ENCODE data around the gene SRSF3.
"Not testable (repeated sequence)": the region's sequence is repeated elsewhere in the genome, so short reads cannot be mapped to it uniquely, and the experiment has no call there.

Gene SRSF3

GRCh38 chr6:36631326-36632011 lies 37.3 kb downstream of the SRSF3 start:
- DNase-seq = no peak
- intact Hi-C loops (cut with DNase I) = no loop called here

GRCh38 chr6:36633370-36633769 lies 39.2 kb downstream of the SRSF3 start:
- intact Hi-C loops (cut with DNase I) = no loop called here

GRCh38 chr6:36633915-36634314 lies 39.8 kb downstream of the SRSF3 start:
- peak in 2 of 42 donors; percentile 19 to 50 for DNase-seq
- intact Hi-C loops (cut with DNase I) = no loop called here

More at GRCh38 chr6:36633370-36633769, 39.2 kb downstream of the SRSF3 start:
- DNase-seq = no peak

GRCh38 chr6:36634317-36635108 lies 40.4 kb downstream of the SRSF3 start:
- intact Hi-C loops (cut with DNase I) = no loop called here
- peak in 2 of 42 donors; percentile 18 to 21 for DNase-seq

GRCh38 chr6:36636283-36636682 lies 42.1 kb downstream of the SRSF3 start:
- DNase-seq = no peak
- intact Hi-C loops (cut with DNase I) = no loop called here

GRCh38 chr6:36636687-36637418 lies 42.7 kb downstream of the SRSF3 start:
- DNase-seq = no peak
- intact Hi-C loops (cut with DNase I) = no loop called here

- intact Hi-C loops (cut with DNase I) = no loop called here
- no peak for DNase-seq
Observed at GRCh38 chr6:36638579-36638978, 44.4 kb downstream of the SRSF3 start.

GRCh38 chr6:36639171-36639808 lies 45.1 kb downstream of the SRSF3 start:
- DNase-seq = no peak
- intact Hi-C loops (cut with DNase I) = no loop called here

GRCh38 chr6:36641543-36641942 lies 47.4 kb downstream of the SRSF3 start:
- intact Hi-C loops (cut with DNase I) = no loop called here
- no peak for DNase-seq

GRCh38 chr6:36642913-36643817 lies 49.0 kb downstream of the SRSF3 start:
- intact Hi-C loops (cut with DNase I) = no loop called here
- DNase-seq = peak in 17 of 42 donors; percentile 6 to 75 (median 37)

GRCh38 chr6:36643977-36644376 lies 49.8 kb downstream of the SRSF3 start:
- DNase-seq = no peak
- intact Hi-C loops (cut with DNase I) = no loop called here

GRCh38 chr6:36649086-36649485 lies 54.9 kb downstream of the SRSF3 start:
- DNase-seq = no peak
- intact Hi-C loops (cut with DNase I) = no loop called here

- intact Hi-C loops (cut with DNase I) = no loop called here
- DNase-seq = no peak
Observed at GRCh38 chr6:36649701-36650484, 55.7 kb downstream of the SRSF3 start.

- intact Hi-C loops (cut with DNase I) = no loop called here
- DNase-seq = peak in 1 of 42 donors; percentile 7
Observed at GRCh38 chr6:36650848-36651478, 56.8 kb downstream of the SRSF3 start.

GRCh38 chr6:36651659-36652379 lies 57.7 kb downstream of the SRSF3 start:
- DNase-seq = no peak
- intact Hi-C loops (cut with DNase I) = no loop called here

- DNase-seq; intact Hi-C loops (cut with DNase I): not testable (repeated sequence)
Observed at GRCh38 chr6:36654469-36654868, 60.3 kb downstream of the SRSF3 start.
